Cardiac septum (tissue), 1 donor: ENCODE measurements around the gene HCAR1. TPM values are rescaled to one million over a fixed set of nuclear protein-coding genes. Genes with fewer than 3 reads are reported as not detected.
A peak's percentile ranks its signal among the peaks of the same experiment; 100 is the strongest.
"Not testable (repeated sequence)": the region's sequence is repeated elsewhere in the genome, so short reads cannot be mapped to it uniquely, and the experiment has no call there.

ENCODE experiments used
- DNase-seq: peaks from one replicate; pipeline ENCODE4 v3.0.0-alpha.2; 2020; ENCODE audit warnings: low spot score
- intact Hi-C: fragments of 100-400 bp; cut with DNase I; formaldehyde crosslinking; loops from one replicate; pipeline ENCODE4 v1.14.0; 2022
- total RNA-seq: library from RNA; stranded (reverse); fragmentation: NEBNext Ultra II Directional; extraction: Animal tissue kit (Norgen Biotek cat#: 25700); gene quantifications from one replicate; pipeline ENCODE4 v1.2.1, GENCODE V29; 2021
- donor health status: DM: no; HTN: no; CAD: no.

The HCAR1 gene
- total RNA-seq, 1 donor from 2014 or later = not detected

DNA sequence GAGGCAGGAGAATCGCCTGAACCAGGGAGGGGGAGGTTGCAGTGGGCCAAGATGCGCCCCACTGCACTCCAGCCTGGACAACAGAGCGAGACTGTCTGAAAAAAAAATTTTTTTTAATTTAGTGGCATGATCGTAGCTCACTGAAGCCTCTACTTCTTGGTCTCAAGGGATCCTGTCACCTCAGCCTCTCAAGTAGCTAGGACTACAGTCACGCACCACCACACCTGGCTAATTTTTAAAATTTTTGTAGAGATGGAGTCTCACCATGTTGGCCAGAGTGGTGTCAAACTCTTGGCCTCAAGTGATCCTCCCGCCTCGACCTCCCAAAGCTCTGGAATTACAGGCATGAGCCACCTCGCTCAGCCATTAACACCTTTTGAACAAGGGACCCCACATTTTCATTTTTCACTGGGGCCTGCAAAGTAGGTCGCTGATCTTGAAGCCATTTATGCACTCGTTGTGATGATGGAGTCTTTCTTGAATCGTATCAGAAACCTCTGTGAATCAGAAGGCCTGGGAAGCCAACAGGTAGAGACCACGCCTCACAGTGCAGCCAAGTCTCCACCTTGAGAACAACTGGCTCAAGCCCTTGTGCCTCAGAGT, 5.9 kb downstream of the HCAR1 start:
- intact Hi-C loops = no loop called here
- DNase-seq = no peak

DNA sequence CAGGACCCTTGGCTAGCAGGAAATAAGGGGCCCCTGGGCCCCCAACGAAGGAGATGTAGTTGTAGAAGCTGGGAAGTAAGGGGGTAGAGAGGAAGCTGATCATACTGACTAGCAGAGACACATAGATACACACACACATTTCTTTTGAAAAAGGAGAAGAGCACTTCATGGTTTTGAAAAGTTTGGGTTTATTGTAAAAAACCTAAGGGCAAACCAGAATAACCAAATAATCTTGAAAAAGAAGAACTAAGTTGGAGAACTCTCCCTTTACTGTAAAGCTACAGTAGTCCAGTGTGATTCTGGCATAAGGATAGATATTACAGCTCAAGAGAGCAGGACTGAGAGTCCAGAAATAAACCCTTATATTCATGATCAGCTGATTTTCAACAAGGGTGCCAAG, 8.3 kb downstream of the HCAR1 start:
- no peak for DNase-seq
- intact Hi-C loops = no loop called here

DNA sequence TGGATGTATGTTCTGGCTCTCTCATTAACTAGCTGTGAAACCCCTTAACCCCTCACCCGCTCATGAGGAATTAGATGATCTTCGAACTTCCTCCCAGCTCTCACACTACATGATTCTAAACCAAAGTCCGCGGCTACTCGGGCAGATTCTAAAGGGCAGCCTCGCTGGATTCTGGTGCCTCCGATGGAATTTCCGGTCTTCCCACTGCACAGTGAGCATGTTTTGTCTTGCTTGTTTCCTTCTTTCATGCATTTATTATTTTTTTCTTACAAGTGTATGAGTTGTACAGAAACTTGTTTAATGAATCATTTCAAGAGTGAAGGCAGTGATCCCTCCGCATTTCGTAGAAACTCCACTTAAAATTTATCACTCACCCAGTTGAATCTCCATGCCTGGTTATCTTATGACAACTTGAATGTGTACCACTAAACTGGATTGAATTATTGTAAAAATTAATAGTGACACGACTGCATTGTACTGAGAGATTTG, 9.5 kb downstream of the HCAR1 start:
- DNase-seq = no peak
- intact Hi-C loops = no loop called here

DNA sequence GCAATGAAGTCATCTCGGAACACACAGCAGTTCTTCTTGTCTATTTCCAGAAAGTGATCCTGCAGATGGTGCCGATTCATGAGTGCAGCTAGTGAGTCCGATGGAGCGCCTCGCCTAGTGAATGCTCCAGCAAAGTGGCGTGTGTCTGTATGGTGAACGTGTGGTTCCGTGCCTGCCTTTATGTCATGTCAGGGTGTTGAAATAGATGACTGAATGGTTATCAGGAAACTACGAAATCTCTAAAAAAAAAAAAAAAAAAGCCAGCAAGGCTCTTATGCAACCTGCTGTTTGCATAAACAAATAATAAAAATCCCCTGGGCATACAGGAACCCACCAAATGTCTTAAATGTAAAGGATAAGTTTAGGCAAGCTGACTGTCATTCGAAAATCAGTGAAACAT, 14.0 kb downstream of the HCAR1 start, which contains the start of gene HCAR3:
HCAR3 (minus strand) TSS at position 154 of the 400 bp plus-strand sequence; CDS start at position 80, 74 bp downstream.
- peak; percentile 86 for DNase-seq
- intact Hi-C loops = not testable (repeated sequence)

DNA sequence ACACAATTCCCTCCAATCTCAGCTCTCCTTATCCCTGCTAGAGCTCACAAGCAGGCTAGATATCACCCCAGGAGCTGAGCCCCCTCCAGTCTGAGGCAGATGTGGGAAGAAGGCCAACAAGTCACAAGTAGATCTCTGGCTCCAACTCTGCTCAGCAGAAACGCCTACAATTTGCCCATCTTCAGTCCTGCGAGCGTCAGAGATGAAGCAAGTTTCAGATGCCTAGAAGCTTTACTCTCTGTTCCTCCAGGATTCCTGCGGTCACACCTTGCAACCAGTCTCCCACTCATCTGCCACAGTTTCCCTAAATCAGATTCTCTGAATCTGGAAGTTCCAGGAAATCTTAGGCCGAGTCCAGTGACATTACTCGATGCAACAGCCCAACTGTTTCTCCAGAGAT, 15.4 kb downstream of the HCAR1 start:
- DNase-seq, intact Hi-C loops: not testable (repeated sequence)

DNA sequence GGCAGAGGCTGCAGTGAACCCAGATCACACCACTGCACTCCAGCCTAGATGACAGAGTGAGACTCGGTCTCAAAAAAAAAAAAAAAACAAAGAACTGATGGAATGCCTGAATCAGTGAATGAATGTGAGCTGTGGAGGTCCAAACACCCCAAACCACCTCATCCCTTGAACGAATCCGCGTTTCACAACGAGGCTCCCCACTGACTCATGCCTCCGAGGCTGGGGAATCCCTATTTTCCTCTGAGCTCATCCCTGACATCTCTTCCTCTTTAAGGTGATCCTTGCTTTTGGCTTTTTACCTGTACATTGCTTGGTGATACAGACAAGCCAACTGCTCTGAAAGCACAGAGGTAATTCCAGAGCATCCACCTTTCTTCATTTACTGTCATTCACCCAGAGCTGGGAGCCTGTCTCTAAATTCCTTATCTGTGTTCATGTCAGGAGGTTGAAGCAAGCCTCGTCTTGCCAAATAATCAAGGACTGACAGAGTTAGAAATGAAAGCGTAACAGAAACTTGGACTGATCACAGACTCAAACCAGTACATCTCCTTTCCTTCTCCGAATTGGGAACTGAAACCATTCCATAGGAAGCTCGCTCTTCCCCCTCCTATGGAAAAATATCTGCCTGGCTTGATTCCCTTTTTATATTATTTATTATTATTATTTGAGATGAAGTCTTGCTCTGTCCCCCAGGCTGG, 17.0 kb downstream of the HCAR1 start:
- intact Hi-C loops, DNase-seq: not testable (repeated sequence)

DNA sequence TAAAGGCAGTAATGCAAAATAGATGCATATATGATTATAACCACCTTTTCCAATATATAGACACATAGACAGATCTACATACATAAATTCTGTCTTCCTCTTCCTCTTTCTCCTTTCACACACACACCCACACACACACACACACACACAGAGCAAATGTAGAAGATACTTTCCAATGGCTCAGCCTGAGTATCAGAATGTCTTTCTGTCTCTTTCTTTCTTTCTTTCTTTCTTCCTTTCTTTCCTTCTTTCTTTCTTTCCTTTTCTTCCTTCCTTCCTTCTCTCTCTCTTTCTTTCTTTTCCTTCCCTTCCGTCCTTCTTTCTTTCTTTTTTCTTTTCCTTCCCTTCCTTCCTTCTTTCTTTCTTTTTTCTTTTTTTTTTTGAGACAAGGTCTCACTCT, 19.4 kb downstream of the HCAR1 start:
- DNase-seq, intact Hi-C loops: not testable (repeated sequence)

DNA sequence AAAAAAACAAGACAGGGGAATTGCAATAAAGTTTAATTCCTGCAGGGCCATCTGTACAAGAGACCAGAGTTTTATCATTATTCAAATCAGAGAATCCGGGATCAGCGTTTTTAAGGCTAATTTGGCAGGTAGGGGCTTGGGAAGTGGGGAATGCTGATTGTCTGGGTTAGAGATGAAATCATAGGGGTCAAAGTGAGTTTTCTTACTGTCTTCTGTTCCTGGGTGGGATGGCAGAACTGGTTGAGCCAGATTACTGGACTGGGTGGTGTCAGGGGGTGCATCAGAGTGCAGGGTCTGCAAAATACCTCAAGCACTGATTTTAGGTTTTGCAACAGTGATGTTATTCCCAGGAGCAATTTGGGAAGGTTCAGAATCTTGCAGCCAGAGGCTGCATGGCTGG, 20.3 kb downstream of the HCAR1 start:
- intact Hi-C loops, DNase-seq: not testable (repeated sequence)

DNA sequence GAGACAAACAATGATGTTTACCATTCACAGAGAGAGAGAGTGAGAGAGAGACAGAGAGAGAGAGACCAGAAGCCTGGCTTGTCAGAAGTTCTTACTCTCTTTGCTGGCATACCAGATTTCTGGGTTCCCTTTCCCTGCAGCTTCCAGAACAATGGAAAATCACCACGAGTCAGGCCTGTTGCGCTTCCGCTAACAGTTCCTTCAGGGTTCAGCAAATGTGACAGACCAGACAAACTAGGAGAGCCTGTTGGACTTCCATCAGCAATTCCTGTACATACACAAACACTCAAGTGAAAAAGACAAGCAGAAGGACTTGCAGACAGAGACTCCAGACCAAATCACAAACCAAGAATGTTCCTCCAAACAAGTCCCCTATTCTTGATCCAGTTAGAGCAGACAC, 21.4 kb downstream of the HCAR1 start:
- intact Hi-C loops, DNase-seq: not testable (repeated sequence)

DNA sequence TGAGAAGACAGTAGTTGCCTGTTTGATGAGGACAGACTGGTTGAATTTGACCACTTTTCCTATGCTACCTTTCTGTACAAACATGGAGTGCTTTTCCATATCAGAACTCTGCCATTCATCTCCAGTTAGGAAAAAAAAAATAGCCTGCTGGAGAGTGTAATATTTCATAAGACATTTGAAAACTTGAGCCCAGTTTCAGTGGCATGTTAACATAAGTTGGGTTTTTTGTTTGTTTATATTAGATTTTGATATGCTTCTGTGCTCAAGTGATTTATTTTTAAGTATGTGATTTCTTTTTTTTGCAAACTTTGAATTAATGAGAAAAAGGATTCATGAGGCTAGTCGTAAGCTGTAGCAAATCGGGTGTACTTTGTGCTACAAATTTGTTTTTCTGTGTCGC, 26.8 kb downstream of the HCAR1 start:
- DNase-seq, intact Hi-C loops: not testable (repeated sequence)

DNA sequence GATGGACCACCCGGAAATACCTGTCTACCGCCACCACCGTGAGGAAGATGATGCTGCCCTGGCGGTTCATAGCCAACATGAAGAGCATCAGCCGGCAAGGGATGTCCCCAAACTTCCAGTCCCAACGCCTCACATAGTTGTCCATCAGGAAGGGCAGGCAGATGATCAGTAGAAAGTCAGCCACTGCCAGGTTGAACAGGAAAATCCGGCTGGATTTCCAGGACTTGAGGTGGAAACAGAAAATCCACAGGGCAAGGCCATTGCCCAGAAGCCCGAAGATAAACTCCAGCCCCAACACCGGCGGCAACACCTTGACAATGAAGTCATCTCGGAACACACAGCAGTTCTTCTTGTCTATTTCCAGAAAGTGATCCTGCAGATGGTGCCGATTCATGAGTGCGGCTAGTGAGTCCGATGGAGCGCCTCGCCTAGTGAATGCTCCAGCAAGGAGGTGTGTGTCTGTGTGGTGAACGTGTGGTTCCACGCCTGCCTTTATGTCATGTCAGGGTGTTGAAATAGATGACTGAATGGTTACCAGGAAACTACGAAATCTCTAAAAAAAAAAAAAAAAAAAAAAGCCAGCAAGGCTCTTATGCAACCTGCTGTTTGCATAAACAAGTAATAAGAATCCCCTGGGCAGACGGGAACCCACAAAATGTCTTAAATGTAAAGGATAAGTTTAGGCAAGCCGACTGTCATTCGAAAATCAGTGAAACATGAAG, 27.6 kb downstream of the HCAR1 start, which contains the start of gene HCAR2:
HCAR2 (minus strand) TSS at position 468 of the 722 bp plus-strand sequence; CDS start at position 394, 74 bp downstream.
- peak; percentile 89 for DNase-seq
- intact Hi-C loops = not testable (repeated sequence)

DNA sequence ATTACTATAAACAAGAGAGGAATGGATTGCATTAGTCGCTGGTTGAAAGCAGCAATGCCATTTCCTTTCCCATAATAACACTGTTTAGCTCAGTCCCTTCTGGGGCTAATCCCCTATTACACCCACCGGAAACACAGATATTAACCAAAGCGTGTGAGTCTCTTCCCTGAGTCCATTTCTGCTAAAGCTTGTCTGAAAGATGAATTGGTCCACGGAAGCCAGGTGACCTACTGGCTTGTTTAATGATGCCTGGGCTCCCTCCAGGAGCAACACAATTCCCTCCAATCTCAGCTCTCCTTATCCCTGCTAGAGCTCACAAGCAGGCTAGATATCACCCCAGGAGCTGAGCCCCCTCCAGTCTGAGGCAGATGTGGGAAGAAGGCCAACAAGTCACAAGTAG, 29.2 kb downstream of the HCAR1 start:
- intact Hi-C loops, DNase-seq: not testable (repeated sequence)

DNA sequence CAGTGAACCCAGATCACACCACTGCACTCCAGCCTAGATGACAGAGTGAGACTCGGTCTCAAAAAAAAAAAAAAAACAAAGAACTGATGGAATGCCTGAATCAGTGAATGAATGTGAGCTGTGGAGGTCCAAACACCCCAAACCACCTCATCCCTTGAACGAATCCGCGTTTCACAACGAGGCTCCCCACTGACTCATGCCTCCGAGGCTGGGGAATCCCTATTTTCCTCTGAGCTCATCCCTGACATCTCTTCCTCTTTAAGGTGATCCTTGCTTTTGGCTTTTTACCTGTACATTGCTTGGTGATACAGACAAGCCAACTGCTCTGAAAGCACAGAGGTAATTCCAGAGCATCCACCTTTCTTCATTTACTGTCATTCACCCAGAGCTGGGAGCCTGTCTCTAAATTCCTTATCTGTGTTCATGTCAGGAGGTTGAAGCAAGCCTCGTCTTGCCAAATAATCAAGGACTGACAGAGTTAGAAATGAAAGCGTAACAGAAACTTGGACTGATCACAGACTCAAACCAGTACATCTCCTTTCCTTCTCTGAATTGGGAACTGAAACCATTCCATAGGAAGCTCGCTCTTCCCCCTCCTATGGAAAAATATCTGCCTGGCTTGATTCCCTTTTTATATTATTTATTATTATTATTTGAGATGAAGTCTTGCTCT, 30.5 kb downstream of the HCAR1 start:
- DNase-seq, intact Hi-C loops: not testable (repeated sequence)

DNA sequence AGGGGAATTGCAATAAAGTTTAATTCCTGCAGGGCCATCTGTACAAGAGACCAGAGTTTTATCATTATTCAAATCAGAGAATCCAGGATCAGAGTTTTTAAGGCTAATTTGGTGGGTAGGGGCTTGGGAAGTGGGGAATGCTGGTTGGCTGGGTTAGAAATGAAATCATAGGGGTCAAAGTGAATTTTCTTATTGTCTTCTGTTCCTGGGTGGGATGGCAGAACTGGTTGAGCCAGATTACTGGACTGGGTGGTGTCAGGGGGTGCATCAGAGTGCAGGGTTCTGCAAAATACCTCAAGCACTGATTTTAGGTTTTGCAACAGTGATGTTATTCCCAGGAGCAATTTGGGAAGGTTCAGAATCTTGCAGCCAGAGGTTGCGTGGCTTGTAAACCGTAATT, 33.7 kb downstream of the HCAR1 start:
- DNase-seq, intact Hi-C loops: not testable (repeated sequence)

DNA sequence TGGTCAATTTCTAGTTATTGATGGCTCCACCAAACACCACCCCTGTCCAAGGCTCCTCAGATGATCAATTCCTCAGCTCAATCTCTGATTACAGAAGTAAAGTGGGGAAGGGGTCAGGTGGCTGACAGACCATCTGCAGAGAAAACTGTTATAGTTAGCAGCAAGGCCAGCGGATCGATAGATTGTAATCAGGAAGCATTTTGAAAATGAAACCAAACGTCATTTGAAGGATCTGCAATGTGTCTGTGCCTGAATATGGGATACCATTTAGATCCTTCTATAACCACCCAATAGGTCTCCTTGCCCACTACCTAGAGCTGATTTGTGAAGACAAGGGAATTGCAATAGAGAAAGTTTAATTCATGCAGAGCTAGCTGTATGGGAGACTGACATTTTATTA, 39.1 kb downstream of the HCAR1 start:
- no peak for DNase-seq
- intact Hi-C loops = no loop called here

DNA sequence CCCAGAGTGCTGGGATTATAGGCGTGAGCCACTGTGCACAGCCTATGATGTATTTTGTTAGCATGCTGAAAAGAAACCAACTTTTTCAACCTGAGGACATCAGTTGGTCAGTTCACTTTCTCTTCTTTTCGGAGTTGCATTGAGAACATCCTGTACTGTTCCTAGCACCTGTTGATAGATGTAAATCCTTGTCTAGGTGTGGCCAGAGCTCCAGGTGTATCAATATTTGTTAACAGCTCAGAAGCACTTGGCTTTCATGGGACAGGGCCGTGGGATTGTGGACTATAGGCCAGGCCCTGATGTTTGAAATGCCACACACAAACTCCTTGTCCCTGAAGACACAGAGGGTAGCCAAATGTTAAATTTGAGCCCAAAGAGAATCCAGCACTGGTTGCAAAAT, 42.4 kb downstream of the HCAR1 start:
- intact Hi-C loops = no loop called here
- no peak for DNase-seq

DNA sequence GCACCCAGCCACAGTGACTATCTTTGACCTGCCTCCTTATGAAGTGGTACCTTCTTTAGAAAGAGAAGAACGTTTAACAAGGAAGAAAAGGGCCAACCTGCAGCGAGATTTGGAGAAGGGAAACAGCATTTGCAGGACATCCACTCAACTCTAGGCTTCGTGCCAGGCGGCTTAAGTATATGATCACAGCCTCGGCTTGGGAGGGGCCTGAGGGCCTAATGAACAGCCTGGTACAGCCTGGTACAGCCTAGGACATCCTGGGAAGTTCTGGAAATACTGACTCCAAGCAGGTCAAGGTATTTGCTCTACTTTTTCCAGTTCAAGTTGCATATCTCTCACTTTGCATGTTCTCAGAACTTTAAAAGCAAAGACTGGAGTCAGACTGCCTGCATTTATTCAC, 43.6 kb downstream of the HCAR1 start:
- DNase-seq = no peak
- intact Hi-C loops = no loop called here

DNA sequence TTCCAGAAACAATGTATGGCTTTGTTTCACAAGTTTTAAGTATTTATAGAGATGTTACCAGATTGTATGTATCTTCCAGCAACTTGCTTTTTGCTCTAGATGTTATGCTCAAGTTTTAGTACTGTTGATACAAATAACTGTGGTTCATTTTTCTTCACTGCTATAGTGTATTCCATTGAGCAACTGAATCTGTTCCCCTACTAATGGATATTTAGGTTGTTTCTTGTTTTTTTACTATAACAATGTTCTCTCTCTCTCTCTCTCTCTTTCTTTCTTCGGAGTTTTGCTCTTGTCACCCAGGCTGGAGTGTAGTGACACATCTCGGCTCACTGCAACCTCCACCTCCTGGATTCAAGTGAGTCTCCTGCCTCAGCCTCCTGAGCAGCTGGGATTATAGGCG, 44.1 kb downstream of the HCAR1 start:
- intact Hi-C loops = no loop called here
- DNase-seq = no peak

DNA sequence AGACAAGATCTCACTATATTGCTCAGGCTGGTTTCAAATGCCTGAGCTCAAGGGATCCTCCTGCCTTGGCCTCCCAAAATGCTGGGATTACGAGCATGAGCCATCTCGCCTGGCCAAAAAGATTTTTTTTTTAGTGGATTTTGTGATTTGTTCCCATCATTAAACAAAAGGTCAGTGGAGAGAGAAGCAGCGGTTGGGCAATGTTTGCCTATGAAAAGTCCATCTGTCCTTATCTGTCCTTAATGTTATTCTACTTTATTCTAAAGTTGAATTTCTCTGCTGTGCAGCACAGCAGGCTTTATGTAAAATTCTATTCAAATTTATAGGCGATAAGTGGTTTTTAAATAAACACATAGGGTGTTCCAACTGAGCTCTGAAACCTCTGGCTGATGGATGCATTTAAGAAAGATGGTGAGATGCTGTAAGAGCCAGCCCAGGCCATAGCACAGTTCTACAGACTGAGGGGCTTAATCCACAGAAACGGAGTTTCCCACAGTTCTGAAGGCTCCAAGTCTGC, 46.3 kb downstream of the HCAR1 start:
- intact Hi-C loops = no loop called here
- DNase-seq = no peak

DNA sequence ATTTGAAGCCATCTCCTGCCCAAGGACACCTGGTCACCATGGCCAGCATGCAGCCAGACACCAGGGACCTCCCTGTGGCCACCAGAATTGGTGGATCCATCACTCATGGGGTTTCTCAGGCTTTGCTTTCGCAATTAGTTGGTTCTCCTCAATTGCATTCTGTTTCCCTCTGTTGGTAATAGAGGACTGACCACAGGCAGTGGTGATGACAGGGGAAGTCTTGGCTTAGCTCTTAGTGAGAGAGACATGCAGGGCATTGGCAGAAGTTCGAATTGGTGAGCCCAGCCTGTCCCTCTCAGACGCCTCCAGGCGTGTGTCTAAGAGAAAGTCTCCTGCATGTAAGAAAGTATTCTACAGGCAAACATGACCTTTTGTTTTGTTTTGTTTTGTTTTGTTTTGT, 48.8 kb downstream of the HCAR1 start:
- intact Hi-C loops = no loop called here
- peak; percentile 77 for DNase-seq
